SU-DHL-6 (cell line): ENCODE measurements around the gene CHD5.

Source experiments
- EZH2phosphoT487 ChIP-seq: fragments of 200-600 bp; sonication (generic), shearing (Covaris generic); conservative IDR thresholded peaks from 2 replicates; pipeline ENCODE4 v1.6.1; 2018; ENCODE audit warnings: mild to moderate bottlenecking, antibody characterized with exemption, low read length, moderate library complexity, mixed read lengths
- TF ChIP-seq, protein P1 (sequence below): fragments of 200-600 bp; sonication (generic); IDR thresholded peaks from one replicate; pipeline ENCODE4 v1.5.1; 2017; ENCODE audit warnings: antibody characterized with exemption, mild to moderate bottlenecking, low read length, moderate library complexity; ENCODE audit not compliant: insufficient read depth, poor library complexity, severe bottlenecking

DNA sequence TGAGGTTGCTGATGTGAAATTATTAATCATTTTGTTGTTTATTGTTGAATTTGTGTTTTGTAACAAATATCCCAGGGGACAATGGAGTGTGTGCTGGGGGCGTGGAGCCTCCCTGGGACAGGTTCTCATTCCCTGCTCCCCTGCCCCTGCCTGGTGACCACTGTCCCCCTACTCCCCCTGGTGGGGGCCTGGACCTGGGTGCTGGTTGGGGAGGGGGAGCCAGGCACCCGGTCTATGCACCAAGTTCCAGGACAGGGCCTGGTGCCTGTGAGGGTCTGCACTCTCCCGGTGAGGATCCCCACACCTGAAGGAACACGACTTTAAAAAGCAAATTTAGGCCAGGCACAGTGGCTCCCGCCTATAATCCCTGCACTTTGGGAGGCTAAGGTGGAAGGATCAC is 42.4 kb downstream of the CHD5 start:
- TF ChIP-seq, protein P1, sequence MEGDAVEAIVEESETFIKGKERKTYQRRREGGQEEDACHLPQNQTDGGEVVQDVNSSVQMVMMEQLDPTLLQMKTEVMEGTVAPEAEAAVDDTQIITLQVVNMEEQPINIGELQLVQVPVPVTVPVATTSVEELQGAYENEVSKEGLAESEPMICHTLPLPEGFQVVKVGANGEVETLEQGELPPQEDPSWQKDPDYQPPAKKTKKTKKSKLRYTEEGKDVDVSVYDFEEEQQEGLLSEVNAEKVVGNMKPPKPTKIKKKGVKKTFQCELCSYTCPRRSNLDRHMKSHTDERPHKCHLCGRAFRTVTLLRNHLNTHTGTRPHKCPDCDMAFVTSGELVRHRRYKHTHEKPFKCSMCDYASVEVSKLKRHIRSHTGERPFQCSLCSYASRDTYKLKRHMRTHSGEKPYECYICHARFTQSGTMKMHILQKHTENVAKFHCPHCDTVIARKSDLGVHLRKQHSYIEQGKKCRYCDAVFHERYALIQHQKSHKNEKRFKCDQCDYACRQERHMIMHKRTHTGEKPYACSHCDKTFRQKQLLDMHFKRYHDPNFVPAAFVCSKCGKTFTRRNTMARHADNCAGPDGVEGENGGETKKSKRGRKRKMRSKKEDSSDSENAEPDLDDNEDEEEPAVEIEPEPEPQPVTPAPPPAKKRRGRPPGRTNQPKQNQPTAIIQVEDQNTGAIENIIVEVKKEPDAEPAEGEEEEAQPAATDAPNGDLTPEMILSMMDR = no peak
- TF ChIP-seq EZH2phosphoT487 = no peak
